GM19239 (cell line): ENCODE results near the gene KLHL36.
"Not testable (repeated sequence)": the region's sequence is repeated elsewhere in the genome, so short reads cannot be mapped to it uniquely, and the experiment has no call there.

Experiments used
- DNase-seq: peaks from one replicate; pipeline ENCODE4 v3.0.0; 2011; ENCODE audit warnings: low spot score; ENCODE audit not compliant: insufficient read length
- FAIRE-seq: peaks from 2 replicates; lab custom pipeline; 2011; peaks lifted over from hg19 to GRCh38; lab: Jason Lieb, UNC

The KLHL36 gene

DNA sequence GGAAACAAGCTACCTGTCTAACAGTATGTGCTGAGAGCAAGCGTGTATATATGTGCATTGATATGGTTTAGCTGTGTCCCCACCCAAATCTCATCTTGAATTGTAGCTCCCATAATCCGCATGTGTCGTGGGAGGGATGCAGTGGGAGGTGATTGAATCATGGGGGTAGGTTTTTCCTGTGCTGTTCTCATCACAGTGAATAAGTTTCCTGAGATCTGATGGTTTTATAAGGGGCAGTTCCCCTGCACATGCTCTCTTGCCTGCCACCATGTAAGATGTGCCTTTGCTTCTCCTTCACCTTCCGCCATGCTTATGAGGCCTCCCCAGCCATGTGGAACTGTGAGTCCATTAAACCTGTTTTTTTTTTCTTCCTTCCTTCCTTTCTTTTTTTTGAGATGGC is 39.9 kb downstream of the KLHL36 start:
- not testable (repeated sequence) for FAIRE-seq, DNase-seq

DNA sequence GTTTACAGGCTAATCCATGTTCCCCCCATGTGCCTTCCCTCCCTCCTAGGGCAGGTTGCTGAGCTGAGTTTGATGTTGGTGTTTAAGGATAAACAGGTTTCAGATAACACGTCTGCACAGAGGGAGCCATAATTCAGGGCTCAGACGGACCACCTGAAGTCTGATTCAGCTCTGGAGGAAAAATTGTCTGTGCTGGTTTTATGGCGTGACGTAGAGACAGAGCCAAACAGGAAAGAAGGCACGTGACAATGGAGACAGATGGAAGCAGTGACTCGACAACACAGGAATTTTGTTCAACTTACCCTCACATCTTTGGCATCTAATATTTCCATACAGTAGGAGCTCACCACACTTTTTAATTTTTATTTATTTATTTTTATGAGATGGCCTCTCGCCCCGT is 40.8 kb downstream of the KLHL36 start:
- DNase-seq (no peak), FAIRE-seq (no peak)

DNA sequence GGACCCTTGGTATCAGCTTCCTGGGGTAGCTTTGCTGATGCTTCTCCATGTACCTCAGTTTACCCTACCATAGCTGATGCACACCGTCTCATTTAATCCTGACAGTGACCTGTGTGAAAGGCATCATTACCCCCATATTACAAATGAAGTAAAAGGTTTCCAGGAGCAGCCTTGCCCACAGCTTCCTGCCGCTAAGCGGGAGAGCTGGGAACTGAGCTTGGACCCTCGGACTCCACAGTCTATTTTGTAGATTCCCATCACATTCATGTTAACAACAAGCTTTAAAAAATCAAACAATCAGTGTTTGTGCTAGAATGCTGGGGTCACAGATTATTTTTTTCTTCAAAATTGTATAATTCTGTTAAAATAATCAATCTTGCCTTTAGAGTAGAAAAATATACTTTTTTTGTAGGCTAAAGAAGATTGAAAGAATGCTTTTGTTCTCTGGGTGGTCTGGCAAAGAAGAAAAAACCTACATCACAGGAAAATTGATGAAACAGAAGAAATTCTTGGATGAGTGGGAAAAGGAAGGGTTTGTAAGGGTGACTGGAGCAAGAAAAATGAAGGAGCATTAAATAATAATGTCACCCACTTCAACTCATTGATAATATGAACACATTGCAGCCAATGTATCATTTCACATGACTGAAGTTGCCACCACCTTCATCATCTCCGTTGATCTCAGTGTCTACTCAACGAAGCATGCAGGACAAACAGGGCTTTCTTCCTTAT is 41.9 kb downstream of the KLHL36 start:
- DNase-seq = no peak
- FAIRE-seq = no peak

DNA sequence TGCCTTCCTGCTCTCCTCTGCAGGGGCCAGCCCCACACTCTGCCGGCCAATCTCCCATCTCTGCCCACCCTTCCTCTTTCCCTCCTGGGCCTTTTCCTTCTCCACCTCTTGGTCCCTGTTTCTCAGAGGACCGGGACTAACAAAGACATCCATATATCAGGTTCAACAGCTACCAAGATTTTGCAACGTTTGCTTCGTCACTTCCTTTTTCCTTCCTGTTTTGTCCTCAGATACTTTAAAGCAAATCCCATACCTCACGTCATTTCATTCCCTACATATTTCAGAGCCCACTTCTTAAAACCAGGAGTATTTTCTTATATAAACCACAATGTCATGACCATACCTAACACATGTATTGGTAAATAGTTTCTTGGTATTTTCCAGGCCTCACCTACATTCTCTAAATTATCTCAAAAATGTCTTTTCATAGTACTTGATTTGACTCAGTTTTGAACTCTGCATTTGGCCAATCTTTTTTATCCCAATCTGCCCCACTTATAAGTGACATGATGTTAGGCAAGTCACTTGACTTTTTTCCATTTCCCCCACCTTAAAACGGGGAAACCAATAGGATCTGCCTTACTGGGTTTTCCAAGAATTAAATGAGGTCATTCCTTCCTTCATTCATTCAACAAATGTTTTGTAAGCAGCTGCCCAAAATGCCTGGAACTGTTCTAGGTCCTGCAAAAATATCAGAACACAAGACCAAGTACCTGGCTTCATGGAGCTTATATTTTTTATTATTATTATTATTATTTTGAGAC is 44.3 kb downstream of the KLHL36 start:
- DNase-seq = no peak
- FAIRE-seq = no peak

DNA sequence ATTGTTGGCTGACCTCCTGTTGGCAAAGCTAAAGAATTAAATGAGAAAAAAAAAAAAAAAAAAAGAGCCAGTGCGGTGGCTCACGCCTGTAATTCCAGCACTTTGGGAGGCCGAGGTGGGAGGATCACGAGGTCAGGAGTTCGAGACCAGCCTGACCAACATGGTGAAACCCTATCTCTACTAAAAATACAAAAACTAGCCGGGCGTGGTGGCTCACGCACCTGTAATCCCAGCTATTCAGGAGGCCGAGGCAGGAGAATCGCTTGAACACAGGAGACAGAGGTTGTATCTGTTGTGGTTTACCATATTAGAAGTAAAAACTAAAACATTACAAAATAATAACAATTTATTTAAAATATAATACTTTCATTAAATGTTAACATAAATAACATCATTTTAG is 45.6 kb downstream of the KLHL36 start:
- DNase-seq, FAIRE-seq: not testable (repeated sequence)

DNA sequence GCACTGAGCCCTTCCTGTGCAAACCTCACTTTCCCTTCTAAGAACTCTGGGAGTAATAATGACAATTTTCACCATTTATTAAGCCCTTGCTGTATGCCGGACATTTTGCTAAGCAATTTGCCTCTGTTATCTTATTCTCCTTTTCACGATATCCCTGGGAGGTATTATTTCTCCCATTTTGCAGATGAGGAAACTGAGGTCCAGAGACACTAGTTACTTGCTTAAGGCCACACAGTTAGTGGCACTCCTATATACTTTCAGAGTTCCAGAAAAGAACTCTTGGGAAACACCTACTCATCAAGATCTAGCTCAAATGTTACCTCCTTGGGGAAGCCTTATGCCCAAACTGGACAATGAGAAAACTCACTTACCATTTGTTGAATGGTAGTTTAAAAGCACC is 46.7 kb downstream of the KLHL36 start:
- FAIRE-seq = no peak

DNA sequence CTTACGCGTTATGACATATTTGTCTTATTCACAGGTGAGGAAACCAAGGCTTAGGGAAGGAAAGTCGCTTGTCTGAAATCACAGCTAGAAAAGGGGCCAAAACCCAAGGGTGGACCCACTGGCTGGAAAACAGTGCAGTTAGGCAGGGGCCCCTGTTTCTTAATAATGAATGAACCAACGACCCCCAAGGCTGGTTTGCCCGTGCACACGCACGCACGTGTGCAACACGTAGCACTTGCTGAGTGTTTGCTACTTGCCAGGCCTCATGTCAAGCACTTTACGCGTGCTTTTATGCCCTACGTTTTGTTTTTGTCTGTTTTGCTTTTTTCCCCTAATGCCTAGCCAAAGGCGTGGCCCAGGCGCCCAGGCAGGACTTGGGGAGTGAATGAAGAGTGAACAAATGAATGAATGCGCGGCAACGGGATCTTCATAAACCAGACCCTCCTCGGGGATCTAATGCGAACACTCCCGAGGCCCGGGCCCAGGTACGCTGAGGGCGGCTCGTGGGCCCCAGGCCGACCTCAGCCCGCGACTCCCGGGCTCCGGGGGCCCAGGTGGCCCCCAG is 50.9 kb downstream of the KLHL36 start:
- peak; percentile 77 for FAIRE-seq
- no peak for DNase-seq

More for the DNA sequence above, 46.7 kb downstream of the KLHL36 start:
- DNase-seq = no peak

DNA sequence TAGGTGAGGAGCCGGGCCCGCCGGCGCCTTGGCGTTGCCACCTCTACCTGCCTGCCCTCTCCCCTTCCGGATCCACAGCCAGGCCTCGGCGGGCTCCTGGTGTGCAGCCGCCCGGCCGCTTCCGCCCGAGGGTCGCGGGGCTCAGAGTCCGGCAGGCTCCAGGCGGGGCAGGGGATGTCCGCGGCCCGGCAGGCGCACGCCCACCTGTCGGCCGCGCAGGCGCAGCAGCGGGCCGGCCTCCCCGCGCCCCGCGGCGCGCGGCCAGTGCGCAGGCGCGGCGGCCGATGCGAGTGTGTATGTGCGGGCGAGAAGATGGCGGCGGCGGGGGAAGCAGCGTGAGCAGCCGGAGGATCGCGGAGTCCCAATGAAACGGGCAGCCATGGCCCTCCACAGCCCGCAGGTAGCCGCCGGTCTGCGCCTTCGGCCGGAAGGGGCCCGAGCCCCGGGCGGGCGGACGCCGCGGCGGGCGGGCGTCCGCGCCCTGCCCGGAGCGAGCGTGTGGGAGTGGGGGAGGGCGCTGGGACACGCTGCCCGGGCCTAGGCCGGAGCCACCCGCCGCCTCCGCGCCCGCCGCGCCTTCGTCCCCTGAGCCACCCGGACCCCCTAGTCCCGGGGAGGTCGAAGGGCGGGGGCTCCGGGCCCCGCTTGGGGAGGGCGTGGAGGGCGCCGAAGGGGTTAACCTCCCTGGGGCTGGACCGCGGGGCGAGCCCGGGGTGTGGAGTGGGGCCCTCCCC is 51.6 kb downstream of the KLHL36 start, which contains the start of gene USP10:
USP10 (plus strand) TSS at position 289 of the 734 bp plus-strand sequence; CDS start at position 380, 91 bp downstream.
- FAIRE-seq = peak; percentile 76

DNA sequence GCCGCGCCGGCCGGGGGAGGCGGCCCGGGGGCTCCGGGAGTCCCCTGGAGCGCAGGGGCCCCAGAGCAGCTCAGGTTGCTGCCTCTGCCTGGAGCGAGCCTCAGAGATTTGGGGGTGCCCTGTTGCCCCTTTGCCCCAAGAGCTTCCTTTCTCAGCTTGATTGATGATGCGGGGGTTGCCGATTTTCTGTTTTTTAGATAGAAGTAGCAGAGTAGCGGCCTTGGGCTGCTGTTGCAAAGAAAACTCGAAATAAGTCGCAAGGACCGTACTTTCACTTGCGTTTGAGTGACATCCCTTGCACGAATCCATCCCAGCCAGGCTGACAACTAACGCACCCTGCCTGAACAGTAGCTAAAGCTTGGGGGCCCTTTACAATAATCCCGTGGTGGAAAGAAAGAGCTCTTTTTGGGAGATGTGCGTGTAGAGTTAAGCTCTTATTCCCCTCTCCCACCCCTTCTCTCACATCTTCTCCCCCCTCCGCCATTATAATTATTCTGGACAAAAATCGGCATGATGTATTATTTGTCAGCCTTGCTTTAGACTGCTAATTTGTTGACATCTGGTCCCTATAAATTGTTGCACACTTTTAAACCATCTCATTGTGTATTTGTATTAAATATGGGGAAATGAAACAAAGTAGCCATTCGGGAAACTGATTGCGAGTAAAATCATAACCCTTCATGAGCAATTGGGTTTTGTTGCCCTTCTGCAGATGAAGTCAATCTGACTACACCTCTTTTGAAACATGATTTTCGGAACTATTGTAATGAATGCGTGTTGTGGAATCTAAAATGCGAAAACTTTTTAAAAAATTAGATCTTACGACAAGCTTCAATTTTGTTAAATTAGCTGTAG is 52.4 kb downstream of the KLHL36 start:
- peak; percentile 36 for DNase-seq
- FAIRE-seq = peak; percentile 88

More for the DNA sequence above, 51.6 kb downstream of the KLHL36 start, which contains the start of gene USP10:
- DNase-seq = peak; percentile 97

DNA sequence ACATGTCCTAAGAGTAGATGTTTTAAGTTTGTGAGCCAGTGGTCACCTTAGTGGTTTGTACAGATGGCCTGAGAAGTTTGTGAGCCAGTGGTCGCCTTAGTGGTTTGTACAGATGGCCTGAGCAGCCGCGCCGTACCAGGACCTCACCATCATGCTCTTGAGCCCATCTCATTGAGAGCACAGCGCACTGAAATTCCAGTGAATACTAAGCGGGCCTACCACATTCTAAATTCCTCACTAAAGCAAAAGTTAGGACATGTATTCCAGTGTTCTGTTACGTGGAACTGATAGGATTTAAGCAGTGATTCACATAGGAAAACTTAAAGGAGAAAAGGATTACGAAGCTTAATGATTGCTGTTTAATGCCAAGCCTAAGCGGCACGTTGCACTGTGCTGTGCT is 55.4 kb downstream of the KLHL36 start:
- DNase-seq = no peak
- FAIRE-seq = no peak

DNA sequence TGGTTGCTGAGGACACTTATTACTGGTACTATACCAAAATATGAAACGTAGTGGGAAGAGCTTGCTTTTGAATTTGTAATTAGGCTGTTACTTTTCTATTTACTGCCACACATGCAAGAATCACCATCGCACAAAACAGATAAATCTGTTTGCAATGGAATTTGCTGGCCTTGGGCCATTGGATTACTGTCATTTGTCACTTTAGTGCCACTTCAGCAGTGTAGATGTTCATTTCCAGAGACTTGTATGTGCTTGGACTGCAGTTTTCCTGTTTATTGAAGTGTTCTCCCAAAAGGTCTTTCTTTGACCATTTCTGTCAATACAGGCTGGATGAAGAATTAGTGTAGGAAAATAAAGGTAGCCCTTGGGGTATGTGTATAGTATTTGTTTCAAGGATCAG is 55.9 kb downstream of the KLHL36 start:
- FAIRE-seq (no peak), DNase-seq (no peak)

DNA sequence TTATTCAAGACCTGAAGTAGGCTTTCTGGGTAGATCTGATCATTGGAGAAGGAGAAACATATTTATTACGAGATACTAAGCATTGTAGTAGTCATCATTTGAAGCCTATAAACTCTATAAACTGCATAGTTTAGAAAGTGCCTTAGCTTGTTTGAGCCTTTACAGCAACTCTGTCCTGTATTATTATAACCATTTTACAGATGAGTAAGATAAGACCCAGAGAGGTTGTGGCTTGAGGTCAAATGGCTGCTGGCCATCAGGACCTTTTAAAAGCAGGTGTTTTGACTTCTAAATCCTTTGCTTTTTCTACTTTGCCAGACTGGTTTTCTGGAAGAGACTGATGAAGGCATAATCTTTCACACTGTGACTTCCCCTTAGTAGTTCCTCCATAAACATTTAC is 58.5 kb downstream of the KLHL36 start:
- FAIRE-seq (no peak), DNase-seq (no peak)

DNA sequence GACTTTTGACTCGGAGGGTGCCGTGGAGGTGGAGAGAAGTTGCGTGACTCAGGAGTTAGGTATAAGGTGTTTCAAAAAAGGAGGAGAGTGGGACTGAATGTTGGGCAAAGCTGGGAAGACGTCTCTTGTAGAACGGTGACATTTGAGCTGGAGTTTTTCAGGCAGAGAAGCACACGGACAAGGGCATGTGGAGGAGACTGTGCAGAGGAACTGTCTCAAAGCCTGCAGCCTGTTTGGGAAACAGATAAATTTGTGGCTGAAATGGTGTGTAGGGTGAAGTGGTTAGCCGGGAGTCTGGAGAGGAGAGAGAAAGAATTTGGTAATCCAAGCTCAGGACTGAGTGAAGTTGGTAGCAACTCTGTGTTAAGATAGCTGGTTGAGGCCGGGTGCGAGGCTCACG is 61.3 kb downstream of the KLHL36 start:
- FAIRE-seq (no peak), DNase-seq (no peak)

DNA sequence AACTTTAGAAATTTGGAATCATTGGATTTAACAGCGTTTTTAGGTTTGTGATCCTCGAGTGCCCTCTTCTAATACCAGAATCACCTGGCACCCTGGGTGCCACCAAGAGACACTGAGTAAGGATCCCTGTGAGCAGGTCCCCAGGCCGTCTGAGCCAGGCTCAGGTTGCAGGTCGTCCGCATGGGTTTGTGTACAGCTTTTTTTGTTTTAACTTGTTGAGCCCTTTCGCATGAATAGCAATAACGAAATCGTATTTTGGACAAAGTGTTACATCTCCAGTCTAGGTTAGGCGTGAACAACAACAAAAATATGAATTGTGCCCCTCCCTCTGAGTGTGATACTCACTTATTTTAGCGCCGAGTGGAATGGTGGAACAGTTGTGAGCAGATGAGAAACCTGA is 62.4 kb downstream of the KLHL36 start:
- DNase-seq (no peak), FAIRE-seq (no peak)
